Nephron progenitor cell (in vitro differentiated cells): ENCODE data around the gene GBX2.

Source experiments
- DNase-seq: peaks from one replicate; pipeline ENCODE4 v3.0.0; 2021
- H3K27ac Mint-ChIP-seq: 2 replicates; pipeline ENCODE4 v1.8.0; 2021; ENCODE audit warnings: mild to moderate bottlenecking, moderate library complexity, mixed read lengths
- H3K27me3 Mint-ChIP-seq: 2 replicates; pipeline ENCODE4 v1.8.0; 2021; ENCODE audit warnings: mild to moderate bottlenecking, low read depth, mixed read lengths; ENCODE audit not compliant: poor library complexity
- H3K36me3 Mint-ChIP-seq: 2 replicates; pipeline ENCODE4 v1.8.0; 2021; ENCODE audit warnings: low read depth, mixed read lengths
- H3K4me1 Mint-ChIP-seq: 2 replicates; pipeline ENCODE4 v1.8.0; 2021; ENCODE audit warnings: mixed read lengths
- H3K4me3 Mint-ChIP-seq: 2 replicates; pipeline ENCODE4 v1.8.0; 2021; ENCODE audit warnings: mild to moderate bottlenecking, moderate library complexity, mixed read lengths
- H3K9me3 Mint-ChIP-seq: 2 replicates; pipeline ENCODE4 v1.8.0; 2021; ENCODE audit warnings: mild to moderate bottlenecking, moderate library complexity, mixed read lengths
- TF ChIP-seq, protein P1 (sequence below): fragments of 200-600 bp; sonication (generic); IDR thresholded peaks from 2 replicates; pipeline ENCODE4 v1.5.0; 2021; ENCODE audit warnings: antibody characterized with exemption

The GBX2 gene

GRCh38 chr2:236133410-236134012 is 34.7 kb downstream of the GBX2 start:
- no peak overlapping the region for H3K4me3 Mint-ChIP-seq
- H3K36me3 Mint-ChIP-seq, result peaks cover 17% of the 10 kb centered on the region
- H3K4me1 Mint-ChIP-seq, result peaks cover 30% of the 10 kb centered on the region
- TF ChIP-seq, protein P1, sequence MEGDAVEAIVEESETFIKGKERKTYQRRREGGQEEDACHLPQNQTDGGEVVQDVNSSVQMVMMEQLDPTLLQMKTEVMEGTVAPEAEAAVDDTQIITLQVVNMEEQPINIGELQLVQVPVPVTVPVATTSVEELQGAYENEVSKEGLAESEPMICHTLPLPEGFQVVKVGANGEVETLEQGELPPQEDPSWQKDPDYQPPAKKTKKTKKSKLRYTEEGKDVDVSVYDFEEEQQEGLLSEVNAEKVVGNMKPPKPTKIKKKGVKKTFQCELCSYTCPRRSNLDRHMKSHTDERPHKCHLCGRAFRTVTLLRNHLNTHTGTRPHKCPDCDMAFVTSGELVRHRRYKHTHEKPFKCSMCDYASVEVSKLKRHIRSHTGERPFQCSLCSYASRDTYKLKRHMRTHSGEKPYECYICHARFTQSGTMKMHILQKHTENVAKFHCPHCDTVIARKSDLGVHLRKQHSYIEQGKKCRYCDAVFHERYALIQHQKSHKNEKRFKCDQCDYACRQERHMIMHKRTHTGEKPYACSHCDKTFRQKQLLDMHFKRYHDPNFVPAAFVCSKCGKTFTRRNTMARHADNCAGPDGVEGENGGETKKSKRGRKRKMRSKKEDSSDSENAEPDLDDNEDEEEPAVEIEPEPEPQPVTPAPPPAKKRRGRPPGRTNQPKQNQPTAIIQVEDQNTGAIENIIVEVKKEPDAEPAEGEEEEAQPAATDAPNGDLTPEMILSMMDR, result no peak
- DNase-seq, result no peak
- H3K27me3 Mint-ChIP-seq, result peaks cover 9% of the 10 kb centered on the region
- no peak overlapping the region for H3K27ac Mint-ChIP-seq
- no peaks in the 10 kb centered on the region for H3K9me3 Mint-ChIP-seq

GRCh38 chr2:236131073-236131692 is 37.0 kb downstream of the GBX2 start:
- peaks cover 17% of the 10 kb centered on the region for H3K36me3 Mint-ChIP-seq
- H3K4me1 Mint-ChIP-seq, result peaks cover 47% of the 10 kb centered on the region
- TF ChIP-seq, protein P1, result no peak
- DNase-seq, result no peak
- no peaks in the 10 kb centered on the region for H3K9me3 Mint-ChIP-seq
- no peak overlapping the region for H3K27ac Mint-ChIP-seq
- H3K4me3 Mint-ChIP-seq, result no peak overlapping the region
- H3K27me3 Mint-ChIP-seq, result peaks cover 11% of the 10 kb centered on the region

- H3K27ac Mint-ChIP-seq, result no peak overlapping the region
- H3K4me3 Mint-ChIP-seq, result no peak overlapping the region
- peaks cover 11% of the 10 kb centered on the region for H3K27me3 Mint-ChIP-seq
- TF ChIP-seq, protein P1, result no peak
- H3K4me1 Mint-ChIP-seq, result peaks cover 42% of the 10 kb centered on the region
- peaks cover 16% of the 10 kb centered on the region for H3K36me3 Mint-ChIP-seq
- no peaks in the 10 kb centered on the region for H3K9me3 Mint-ChIP-seq
- no peak for DNase-seq
These were observed 37.7 kb downstream of the GBX2 start for GRCh38 chr2:236130349-236130998.

DNA sequence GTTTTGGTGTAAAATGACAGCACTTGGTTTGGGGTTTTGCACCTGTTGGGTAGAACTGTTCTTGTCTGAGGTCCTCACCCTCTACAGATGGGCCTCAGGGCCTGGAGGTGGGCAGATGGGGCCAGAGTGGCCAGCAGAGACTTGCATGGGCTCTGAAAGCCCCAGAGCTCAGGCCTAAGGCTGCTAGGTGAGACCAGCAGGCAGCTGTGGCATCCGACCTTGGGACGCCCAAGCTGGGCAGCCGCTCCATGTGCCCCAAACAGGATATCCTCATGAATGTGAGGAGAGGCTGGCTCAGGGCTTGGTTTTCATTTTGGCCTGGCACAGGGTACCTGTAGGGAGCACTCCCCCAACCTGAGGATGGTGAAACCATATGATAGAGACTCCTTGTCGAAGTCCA is 38.3 kb downstream of the GBX2 start:
- no peaks in the 10 kb centered on the region for H3K9me3 Mint-ChIP-seq
- peaks cover 21% of the 10 kb centered on the region for H3K36me3 Mint-ChIP-seq
- peaks cover 42% of the 10 kb centered on the region for H3K4me1 Mint-ChIP-seq
- H3K4me3 Mint-ChIP-seq, result no peak overlapping the region
- TF ChIP-seq, protein P1, result no peak
- peaks cover 11% of the 10 kb centered on the region for H3K27me3 Mint-ChIP-seq
- DNase-seq, result no peak
- H3K27ac Mint-ChIP-seq, result no peak overlapping the region

DNA sequence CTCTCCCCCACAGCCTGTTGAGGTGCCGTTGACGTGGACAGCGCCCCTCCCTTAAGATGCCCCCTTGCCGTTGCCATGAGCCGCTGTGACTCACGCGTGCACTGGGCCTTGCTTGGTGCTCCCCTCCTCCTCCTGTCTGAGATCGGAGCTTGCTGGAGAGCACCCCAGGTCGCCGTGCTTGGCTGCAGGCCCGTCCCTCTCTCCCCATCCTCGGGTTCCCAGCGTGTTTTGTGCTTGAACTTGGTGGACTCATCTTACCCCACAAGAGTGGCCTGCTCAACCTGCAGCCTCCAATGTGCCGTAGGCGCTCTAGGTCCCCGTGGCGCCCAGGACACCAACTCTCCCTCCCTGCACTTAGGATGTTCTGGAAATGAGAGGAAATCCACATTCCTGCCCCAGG is 39.9 kb downstream of the GBX2 start:
- Mint-ChIP-seq H3K27me3 (peaks cover 11% of the 10 kb centered on the region), H3K4me3 (peak overlapping the region; percentile 19), H3K36me3 (peaks cover 27% of the 10 kb centered on the region), H3K4me1 (peaks cover 42% of the 10 kb centered on the region), H3K9me3 (no peaks in the 10 kb centered on the region), H3K27ac (peak overlapping the region; percentile 65)
- TF ChIP-seq, protein P1, result no peak
- DNase-seq, result no peak
